GM18868 (cell line): ENCODE data around the gene ARHGEF37.

Source experiments
- ATAC-seq: cut with Tn5 transposase; IDR thresholded peaks from one replicate; pipeline ENCODE4 v1.9.1; 2021; ENCODE audit warnings: mild to moderate bottlenecking, moderate library complexity; ENCODE audit not compliant: unreplicated experiment

Gene ARHGEF37

DNA sequence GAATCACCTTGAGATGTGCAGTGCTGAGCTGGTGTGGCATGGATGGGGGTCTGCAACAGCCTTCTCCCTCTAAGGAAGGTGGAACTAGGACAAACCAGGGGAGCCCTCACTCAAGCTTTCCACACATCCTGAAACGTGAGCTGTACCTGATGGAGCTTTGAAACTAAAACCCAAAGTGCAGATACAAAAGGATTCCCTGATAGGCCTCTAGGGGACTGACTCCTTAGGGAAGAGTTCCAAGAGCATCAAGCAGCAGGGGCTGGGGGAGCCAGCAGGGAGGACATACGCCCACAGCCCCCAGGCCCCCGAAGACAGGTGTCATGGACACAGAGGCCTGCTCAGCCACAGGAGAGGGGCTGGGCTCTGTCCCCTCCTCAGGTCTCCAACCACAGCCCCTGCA, 17.7 kb downstream of the ARHGEF37 start:
- no peak for ATAC-seq

DNA sequence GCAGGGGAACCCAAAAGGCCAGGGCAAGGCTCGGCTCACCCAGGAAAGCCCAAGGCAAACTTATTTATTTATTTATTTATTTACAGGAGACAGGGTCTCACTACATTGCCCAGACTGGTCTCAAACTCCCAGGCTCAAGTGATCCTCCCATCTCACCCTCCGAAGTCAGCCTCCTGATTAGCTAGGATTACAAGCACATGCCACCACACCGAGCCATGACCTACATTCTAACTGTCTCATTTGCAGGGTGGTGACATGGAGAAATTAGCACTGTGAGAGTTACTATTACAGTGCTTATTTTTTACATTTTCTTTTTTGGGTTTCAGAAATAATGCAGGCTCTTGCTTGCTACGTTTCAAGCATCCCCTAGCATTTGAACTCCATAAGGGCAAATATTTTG, 18.1 kb downstream of the ARHGEF37 start:
- ATAC-seq, result no peak

DNA sequence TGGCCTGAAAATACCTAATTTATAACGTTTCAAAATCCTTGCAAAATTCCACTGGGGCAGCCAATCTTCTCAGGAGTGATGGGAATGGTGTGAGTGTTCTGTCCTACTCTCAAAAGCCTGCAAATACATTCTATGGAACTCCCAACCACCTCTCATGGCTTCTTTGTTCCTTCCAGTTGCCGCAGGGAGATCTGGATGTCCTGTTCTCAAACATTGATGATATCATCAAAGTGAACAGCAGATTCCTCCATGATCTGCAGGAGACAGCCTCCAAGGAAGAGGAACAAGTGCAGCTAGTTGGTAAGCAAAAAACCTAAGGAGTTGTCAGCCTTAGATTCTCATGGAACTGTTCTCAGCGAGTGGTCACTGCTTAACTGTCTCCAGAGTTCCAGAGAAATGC, 19.6 kb downstream of the ARHGEF37 start:
- no peak for ATAC-seq

DNA sequence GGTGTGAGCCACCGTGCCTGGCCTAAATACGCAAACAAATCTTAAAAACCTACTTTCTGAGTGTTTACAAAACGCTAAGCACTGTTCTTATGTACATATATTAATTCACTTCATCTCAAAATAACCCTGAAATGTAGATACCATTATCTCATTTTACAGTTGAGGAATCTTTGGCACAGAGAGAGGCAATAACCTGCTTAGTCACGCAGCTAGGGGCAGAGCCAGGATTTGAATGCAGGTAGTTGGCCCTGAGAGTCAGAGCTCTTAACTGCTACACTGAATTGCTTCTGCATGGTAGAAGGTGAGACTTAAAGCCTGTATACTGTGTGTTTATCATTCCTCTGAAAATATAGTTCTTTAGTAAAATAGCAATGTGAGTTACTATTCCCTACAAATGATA, 21.9 kb downstream of the ARHGEF37 start:
- ATAC-seq, result no peak

DNA sequence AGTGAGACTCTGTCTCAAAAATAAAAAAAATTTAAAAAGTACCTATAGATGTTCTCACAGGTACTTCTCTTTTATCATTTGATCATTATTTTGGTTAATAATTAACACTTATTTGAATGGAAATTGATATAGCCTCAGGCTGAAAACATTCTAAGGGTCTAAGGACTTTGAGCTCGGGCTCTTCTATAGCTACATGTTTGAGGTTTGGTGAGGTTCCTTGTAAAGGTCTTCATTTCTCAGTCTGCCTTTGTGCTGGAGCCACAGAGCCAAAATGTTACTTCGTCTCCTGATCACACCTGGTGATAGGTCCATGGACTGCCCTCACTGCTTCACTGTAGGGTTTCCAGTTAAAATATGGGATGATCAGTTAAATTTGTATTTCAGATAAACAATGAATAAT, 22.6 kb downstream of the ARHGEF37 start:
- ATAC-seq, result no peak

DNA sequence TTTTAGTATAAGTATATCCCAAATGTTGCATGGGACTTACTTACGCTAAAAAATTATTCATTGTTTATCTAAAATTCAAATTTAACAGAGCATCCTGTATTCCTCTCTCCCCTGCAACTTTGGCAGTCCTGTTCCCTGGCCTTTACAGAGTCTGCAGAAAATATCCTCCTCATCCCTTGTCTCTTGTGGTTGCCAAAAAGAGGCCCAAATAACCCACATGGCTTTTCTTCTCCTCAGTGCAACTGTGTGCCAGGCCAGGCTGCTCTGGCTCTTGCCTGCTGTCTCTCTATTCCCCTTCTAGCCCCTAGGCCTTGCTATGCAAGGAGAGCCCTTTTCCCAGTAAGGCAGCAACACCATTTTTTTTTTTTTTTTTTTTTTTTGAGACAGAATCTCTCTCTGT, 23.0 kb downstream of the ARHGEF37 start:
- ATAC-seq, result no peak

DNA sequence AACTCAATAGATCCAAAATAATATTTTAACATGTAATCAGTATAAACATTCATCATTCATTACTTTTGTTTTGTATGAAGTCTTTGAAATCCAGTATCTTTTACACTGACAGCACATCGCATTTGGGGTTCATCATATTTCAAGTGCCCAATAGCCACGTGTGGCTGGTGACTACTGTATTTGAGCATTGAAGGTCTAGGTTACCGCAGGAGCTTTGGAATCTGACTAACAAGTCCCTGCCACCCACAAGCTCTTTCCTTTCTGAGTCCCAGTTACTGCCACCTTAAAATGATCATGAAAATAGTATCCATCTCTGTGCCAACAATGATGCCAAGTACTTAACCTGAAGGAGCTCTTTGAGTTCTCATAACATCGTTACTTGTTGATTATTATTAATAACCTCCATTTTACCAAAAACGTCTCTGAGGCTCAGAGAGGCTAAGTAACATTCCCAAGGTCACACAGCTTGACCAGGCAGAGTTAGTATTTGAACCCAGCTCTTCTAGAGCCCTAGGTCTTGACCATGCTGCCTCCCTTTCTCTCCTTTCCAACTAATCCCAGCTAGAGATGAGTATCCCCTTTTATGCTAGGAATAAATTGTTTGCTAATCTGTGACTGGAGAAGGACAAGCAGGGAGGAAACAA, 24.2 kb downstream of the ARHGEF37 start:
- ATAC-seq, result no peak

DNA sequence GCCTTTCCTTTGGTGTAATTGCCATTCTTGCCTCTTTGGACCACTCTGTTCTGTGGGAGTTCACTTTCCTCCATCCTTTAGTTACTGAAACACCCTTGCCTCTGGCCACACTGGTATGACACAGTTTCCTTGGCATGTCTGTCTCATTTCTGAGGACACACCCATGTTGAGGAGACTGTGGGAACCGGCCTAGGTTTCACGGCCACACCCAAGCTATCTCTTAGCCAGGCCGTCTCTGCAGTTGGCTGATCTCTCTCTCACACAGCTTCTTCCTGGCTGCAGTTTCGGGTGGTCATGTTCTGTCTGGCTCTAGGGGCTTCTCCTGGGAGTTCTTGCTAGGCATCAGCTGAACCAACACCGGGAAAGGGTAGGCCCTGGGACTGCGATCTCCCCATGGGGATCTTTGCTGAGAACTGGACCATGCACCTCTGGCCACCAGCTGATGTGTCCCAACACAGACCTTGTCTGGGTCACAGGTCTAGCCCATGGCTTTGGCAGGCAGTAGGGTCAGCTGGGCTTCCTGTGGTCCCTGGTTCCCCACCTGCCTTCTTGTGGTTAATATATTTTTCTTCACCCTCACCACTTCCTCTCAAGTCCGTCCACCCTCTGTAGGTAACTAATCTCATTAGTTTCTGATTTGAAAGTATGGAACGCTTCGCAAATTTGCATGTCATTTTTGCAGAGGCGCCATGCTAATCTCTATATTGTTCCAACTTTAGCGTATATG, 24.9 kb downstream of the ARHGEF37 start:
- peak; percentile 86 for ATAC-seq

DNA sequence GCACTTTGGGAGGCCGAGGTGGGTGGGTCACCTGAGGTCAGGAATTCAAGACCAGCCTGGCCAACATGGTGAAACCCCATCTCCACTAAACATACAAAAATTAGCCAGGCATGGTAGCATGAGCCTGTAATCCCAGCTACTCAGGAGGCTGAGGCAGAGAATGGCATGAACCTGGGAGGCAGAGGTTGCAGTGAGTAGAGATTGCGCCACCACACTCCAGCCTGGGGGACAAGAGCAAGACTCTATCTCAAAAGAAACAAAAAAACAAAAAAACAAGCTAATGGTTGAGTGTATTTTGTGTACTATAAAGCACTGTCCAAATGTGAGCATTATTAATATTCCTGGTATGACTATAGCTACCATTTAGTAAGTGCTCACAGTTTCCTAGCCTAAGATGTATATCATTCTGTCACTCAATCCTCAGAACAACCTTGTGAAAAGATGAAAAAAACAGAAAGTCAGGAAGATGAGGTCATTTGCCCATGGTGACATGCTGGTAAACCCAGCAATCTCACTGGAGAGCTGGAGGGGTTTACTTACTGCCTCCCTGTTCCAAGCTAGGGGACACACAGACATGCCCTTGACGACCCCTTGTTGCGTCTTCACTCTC, 27.7 kb downstream of the ARHGEF37 start:
- ATAC-seq, result no peak

DNA sequence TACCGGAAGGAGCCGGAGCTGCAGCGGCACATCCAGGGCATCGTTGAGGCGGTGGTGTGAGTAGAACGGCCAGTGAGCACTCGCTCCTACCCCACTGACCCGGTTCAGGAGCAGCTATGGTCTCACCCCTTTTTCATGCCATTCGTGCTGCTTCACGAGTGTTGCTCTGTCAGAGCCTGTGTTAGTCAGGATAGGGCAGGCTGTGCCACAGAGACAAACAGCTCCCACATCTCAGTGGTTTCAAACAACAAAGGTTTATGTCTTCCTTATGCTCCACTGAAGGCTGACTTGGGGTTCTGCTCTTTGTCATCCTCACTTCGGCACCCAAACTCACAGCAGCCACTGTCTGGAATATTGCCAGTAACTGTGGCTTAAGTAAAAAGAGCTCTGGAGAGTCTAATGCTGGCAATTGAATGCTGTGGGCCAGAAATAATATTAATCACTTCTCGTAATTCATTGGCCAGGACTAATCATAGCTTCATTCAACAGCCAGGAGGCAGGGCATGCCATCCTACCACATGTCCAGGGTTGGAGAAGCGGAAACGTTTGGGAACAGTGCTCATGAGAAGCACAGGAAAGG, 28.4 kb downstream of the ARHGEF37 start:
- ATAC-seq, result no peak

DNA sequence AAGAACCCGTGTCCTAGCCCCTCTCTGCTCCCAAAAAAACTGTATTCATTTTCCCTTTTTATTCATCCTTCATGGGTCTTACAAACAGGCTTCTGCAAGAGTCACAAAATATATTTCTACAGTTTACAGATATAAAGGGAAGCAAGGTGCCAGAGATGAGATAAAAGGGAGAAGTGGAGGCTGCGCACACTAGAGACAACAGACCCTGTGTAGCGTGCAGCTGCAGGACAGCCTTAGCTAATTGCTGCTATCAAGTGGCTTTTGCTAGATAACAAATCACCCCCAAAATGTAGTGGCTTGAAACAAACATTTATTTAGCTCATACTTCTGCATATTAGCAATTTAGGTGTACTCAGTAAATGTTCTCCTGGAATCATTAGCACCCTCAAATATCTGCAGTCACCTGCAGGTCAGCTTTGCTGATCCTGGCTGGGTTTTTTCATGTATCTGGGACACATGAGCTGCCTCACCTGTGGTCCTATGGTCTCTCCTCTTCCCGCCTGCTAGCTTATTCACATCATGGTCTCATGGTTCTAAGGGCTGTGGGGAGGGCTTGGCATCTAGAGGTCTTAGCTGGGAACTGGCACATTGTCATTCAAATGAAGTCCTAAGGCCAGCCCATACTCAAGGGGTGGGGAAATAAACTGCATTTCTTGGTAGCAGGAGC, 29.4 kb downstream of the ARHGEF37 start:
- no peak for ATAC-seq

DNA sequence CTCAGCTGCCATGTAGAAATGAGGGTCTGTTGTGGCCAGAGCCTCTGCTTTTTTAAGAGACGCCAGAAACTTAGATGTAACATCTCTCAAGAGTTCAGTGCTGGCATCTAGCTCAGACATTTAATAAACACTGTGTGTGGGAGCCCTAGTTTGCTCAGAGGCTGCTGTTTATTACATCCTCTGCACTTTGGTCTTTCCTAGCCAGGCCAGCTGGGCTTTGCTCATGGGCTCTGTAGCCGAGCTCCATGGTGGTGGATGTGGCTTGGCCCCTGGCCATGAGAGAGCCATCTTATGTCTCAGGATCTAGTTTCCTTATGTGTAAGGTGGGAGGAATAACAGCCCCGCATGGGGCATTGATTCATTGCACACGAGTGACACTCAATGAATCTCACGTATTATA, 30.0 kb downstream of the ARHGEF37 start:
- ATAC-seq, result no peak

DNA sequence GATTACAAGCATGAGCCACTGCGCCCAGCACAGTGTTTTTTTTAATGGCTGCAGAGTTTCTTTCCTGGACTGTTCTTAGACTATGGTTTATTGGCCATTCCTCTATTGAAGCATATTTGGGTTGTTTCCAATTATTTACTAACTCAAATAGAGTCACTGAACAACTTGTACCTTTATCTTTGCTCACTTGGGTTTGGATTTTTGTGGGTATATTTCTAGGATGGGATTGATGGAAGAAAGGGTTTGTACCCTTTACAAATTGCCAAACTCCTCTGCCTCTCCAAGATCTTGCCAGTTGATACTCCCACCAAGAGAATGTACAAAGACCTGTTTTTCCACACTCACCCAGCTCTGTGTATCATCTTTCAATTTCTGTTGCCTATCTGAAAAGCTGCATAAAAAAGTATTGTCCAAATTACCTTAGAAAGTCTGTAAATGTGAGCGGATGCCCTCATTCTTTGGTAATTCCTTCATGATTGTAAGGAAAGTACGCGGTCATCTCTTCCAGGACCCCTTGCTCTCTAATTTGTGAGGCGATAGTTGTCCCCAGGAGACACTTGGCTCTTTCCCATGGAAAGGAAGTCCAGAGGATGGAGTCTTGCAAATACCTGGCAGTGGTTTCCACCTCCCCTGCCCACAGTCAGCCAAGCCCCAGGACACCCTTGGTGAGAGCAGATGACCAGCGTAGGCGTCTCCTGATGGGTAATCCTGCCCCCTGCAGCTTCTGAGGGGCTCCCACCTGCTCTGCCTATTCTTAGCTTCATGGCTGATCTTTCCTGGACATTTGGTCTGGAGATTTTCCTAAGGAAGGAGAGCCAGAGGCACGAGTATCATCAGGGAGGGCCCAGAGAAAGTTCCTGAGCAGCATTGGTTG, 33.0 kb downstream of the ARHGEF37 start:
- no peak for ATAC-seq

DNA sequence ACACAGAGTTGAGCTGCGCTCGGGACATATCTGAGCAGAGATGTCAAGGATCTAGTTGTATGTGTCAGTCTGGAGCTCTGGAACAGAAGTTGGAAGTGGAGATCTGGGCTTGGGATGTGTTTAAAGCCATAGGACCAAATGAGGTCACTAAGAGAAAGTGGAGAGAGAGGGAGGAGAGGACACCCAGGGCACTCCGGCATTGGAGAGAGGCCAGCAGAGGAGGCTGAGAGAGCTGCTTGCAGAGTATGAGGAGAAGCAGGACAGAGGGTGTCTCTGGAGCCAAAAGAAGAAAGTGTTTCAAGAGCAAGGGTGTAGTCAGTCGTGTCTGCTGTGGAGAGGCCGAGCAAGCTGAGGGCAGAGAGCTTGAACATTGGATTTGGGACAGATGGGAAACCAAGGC, 34.7 kb downstream of the ARHGEF37 start:
- no peak for ATAC-seq

DNA sequence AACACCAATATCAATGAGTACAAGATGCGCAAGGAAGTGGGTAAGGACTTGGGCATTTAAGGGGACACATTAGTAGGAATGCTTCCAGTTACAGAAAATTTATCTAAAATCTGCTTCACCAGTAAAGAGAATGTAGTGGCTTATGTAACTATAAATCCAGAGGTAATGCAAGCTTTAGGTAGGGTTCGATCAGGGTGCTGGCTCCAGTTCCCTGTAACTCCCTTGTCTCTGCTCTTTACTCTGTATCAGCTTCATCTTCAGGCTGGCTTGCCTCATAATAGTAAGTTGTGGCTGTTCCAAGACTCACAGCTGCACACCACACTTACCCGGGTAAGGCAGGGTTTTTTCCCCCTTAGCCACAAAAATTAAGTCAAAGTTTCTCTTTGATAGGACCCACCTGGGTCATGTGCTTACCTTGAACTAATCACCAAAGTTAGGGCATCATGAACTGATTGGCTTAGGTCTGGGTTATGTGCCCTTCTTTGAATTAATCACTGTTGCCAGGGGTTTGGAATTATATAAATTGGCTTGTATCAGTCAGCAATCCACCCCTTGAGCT, 35.5 kb downstream of the ARHGEF37 start:
- ATAC-seq, result peak; percentile 75

DNA sequence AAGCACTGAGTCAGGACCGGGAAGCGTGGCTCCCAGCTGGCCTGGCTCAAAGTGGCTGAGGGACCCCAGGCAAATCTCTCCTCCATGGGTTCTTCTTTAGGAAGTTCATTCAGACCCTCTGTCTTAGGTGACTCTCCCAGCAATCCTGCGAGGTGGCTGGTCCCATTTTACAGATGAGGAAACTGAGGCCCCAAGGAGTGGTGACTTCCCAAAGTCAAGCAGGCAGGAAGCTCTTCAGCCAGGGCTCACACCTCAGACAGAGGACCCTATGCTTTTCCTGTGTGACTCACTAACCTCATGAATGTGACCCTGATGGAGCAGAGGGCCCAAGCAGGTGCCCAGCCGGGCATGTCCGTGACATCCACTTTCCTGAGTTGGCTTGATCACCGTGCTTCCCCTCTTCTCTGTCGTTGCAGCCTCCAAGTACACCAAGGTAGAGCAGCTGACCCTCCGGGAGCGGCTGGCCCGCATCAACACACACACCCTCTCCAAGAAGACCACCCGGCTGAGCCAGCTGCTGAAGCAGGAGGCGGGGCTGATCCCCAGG, 36.5 kb downstream of the ARHGEF37 start:
- no peak for ATAC-seq

DNA sequence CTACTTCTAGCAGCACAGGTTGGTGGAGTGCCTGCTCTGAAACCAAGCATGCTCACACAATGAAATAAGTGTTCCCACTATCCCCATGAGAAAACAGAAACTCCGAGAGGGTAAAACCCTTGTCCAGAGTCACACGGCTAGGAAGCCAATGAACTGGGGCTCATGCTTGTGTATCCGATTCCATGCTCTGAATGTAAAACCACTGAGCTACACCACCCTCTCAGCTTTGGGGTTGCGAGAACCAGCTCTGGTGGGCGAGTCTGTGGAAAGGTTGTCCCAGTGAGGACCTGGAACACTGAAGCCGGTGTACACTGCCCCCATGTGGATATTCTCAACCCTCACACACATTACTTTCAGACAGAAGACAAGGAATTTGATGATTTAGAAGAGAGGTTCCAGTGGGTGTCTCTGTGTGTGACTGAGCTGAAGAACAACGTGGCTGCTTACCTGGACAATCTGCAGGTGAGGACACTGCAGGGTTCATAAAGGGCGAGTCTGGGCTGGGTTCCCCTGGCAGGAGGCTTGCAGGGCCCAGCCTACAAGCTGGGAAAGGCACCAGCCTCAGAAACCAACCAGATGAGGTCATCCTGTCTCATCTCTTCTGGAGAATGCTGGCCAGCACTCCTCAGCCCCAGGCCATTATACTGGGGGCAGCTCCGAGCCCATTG, 37.4 kb downstream of the ARHGEF37 start:
- ATAC-seq, result peak; percentile 50

DNA sequence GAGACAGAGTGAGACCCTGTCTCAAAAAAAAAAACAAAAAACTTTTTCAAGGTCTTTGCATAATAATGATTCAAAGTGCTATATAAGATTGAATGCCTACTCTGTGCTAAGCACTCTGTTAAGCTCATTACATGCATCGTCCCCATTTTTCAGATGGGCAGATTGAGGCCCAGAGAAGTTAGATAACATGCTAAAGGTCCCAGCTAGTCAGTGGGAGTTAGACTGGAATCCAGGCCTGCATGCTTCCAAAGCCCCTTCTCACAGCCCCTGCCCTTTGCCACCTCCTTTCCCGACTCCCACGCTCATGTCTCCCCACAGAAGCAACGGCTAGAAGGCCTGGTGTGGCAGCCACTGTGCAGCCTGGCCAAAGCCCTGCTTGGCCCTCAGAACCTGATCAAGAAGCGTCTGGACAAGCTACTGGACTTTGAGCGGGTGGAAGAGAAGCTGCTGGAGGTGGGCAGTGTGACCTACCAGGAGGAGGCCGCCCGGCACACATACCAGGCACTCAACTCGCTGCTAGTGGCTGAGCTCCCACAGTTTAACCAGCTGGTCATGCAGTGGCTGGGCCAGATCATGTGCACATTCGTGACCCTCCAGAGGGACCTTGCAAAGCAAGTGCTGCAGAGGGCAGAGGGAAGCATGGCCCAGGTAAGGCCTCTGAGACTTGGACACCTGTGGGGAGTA, 40.3 kb downstream of the ARHGEF37 start:
- ATAC-seq, result no peak

DNA sequence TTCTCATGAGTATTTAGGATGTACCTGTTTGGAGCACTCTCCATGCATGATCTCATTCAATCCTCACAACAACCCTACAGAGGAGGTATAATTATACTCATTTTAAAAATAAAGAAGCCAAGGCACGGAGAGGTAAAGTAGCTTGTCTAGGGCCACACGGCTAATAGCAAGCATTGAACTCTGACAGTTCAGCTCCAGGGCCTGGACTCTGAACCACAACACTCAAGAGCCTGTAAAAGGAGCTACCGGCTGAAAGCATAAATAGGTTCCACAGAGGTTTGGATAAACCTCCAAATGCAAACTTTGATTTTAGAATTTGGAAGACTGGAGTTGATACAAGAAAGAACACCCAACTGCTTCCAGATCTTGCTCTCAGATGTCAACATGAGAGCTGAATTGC, 41.2 kb downstream of the ARHGEF37 start:
- no peak for ATAC-seq
